ENCODE data around the gene PTPRT. TPM values are rescaled to one million over a fixed set of nuclear protein-coding genes. Genes with fewer than 3 reads are reported as not detected.

PTPRT gene
- total RNA-seq, 1 experiment from 2014 or later = not detected

- H3K9me3 ChIP-seq (ENCODE audit: low read length) = peaks cover 15% of the 10 kb centered on the region
- H3K79me2 ChIP-seq (ENCODE audit: low read length) = no peaks in the 10 kb centered on the region
- no peaks in the 10 kb centered on the region for H3K36me3 ChIP-seq (ENCODE audit: low read depth, low read length)
- H3K9me2 ChIP-seq (replicated peaks; ENCODE audit: low read length) = no peaks in the 10 kb centered on the region
- ChIA-PET POLR2A (ENCODE audit: unreplicated experiment) (no interaction called here), CTCF (no interaction called here)
- TF ChIP-seq CTCF (conservative IDR thresholded peaks at IDR 0.05; ENCODE audit: low read depth, low read length) (no peak), EZH2phosphoT487 (IDR thresholded peaks at IDR 0.05; ENCODE audit: borderline replicate concordance, low read length) (no peak), EZH2 (IDR thresholded peaks at IDR 0.05; ENCODE audit: low read length, unreplicated experiment) (no peak)
- no peak overlapping the region for H3K27ac ChIP-seq (ENCODE audit: low read length)
- no peaks in the 10 kb centered on the region for H3K4me1 ChIP-seq (ENCODE audit: insufficient read depth, low read length)
- no peak overlapping the region for H3K4me3 ChIP-seq (ENCODE audit: low read length)
- no peak for DNase-seq
- H3K9ac ChIP-seq (ENCODE audit: low read length) = no peak overlapping the region
- no peaks in the 10 kb centered on the region for H4K20me1 ChIP-seq (ENCODE audit: low read length)
- no peak overlapping the region for H3K4me2 ChIP-seq (ENCODE audit: low read length)
- H3K27me3 ChIP-seq (ENCODE audit: low read length) = no peaks in the 10 kb centered on the region
- intact Hi-C loops (cut with micrococcal nuclease) = no loop called here
- no peaks in the 10 kb centered on the region for H3F3A ChIP-seq (ENCODE audit: low read length, unreplicated experiment)
- BruUV-seq (replicated peaks) = no TSS peak
- no peak for ATAC-seq
- H2AFZ ChIP-seq (ENCODE audit: low read length) = no peak overlapping the region
Observed at GRCh38 chr20:42267793-42268384, 921.8 kb downstream of the PTPRT start.

GRCh38 chr20:42261766-42262270 is 927.9 kb downstream of the PTPRT start:
- no peaks in the 10 kb centered on the region for H3K79me2 ChIP-seq (ENCODE audit: low read length)
- ChIA-PET POLR2A (ENCODE audit: unreplicated experiment) (no interaction called here), CTCF (no interaction called here)
- no peak overlapping the region for H2AFZ ChIP-seq (ENCODE audit: low read length)
- H3K27me3 ChIP-seq (ENCODE audit: low read length) = no peaks in the 10 kb centered on the region
- H3K9me2 ChIP-seq (replicated peaks; ENCODE audit: low read length) = no peaks in the 10 kb centered on the region
- intact Hi-C loops (cut with micrococcal nuclease) = no loop called here
- H3K36me3 ChIP-seq (ENCODE audit: low read depth, low read length) = no peaks in the 10 kb centered on the region
- ATAC-seq (no peak), DNase-seq (no peak)
- no peak overlapping the region for H3K9ac ChIP-seq (ENCODE audit: low read length)
- H4K20me1 ChIP-seq (ENCODE audit: low read length) = no peaks in the 10 kb centered on the region
- TF ChIP-seq CTCF (conservative IDR thresholded peaks at IDR 0.05; ENCODE audit: low read depth, low read length) = no peak
- TF ChIP-seq EZH2phosphoT487 (IDR thresholded peaks at IDR 0.05; ENCODE audit: borderline replicate concordance, low read length) = no peak
- TF ChIP-seq EZH2 (IDR thresholded peaks at IDR 0.05; ENCODE audit: low read length, unreplicated experiment) = no peak
- BruUV-seq (replicated peaks) = no TSS peak
- no peak overlapping the region for H3K27ac ChIP-seq (ENCODE audit: low read length)
- no peak overlapping the region for H3K4me3 ChIP-seq (ENCODE audit: low read length)
- no peaks in the 10 kb centered on the region for H3K4me1 ChIP-seq (ENCODE audit: insufficient read depth, low read length)
- no peaks in the 10 kb centered on the region for H3F3A ChIP-seq (ENCODE audit: low read length, unreplicated experiment)
- H3K9me3 ChIP-seq (ENCODE audit: low read length) = peaks cover 11% of the 10 kb centered on the region
- no peak overlapping the region for H3K4me2 ChIP-seq (ENCODE audit: low read length)

- no peaks in the 10 kb centered on the region for H3K79me2 ChIP-seq (ENCODE audit: low read length)
- no peaks in the 10 kb centered on the region for H3K36me3 ChIP-seq (ENCODE audit: low read depth, low read length)
- H3K4me2 ChIP-seq (ENCODE audit: low read length) = no peak overlapping the region
- intact Hi-C loops (cut with micrococcal nuclease) = no loop called here
- H3K27me3 ChIP-seq (ENCODE audit: low read length) = no peaks in the 10 kb centered on the region
- CTCF ChIA-PET = no interaction called here
- no peak overlapping the region for H3K4me3 ChIP-seq (ENCODE audit: low read length)
- no peaks in the 10 kb centered on the region for H3K4me1 ChIP-seq (ENCODE audit: insufficient read depth, low read length)
- no peaks in the 10 kb centered on the region for H4K20me1 ChIP-seq (ENCODE audit: low read length)
- BruUV-seq (replicated peaks) = no TSS peak
- no peaks in the 10 kb centered on the region for H3F3A ChIP-seq (ENCODE audit: low read length, unreplicated experiment)
- POLR2A ChIA-PET (ENCODE audit: unreplicated experiment) = no interaction called here
- no peak overlapping the region for H2AFZ ChIP-seq (ENCODE audit: low read length)
- H3K9ac ChIP-seq (ENCODE audit: low read length) = no peak overlapping the region
- DNase-seq = no peak
- no peaks in the 10 kb centered on the region for H3K9me2 ChIP-seq (replicated peaks; ENCODE audit: low read length)
- no peak overlapping the region for H3K27ac ChIP-seq (ENCODE audit: low read length)
- TF ChIP-seq EZH2phosphoT487 (IDR thresholded peaks at IDR 0.05; ENCODE audit: borderline replicate concordance, low read length) (no peak), EZH2 (IDR thresholded peaks at IDR 0.05; ENCODE audit: low read length, unreplicated experiment) (no peak), CTCF (conservative IDR thresholded peaks at IDR 0.05; ENCODE audit: low read depth, low read length) (no peak)
- ATAC-seq = no peak
- peaks cover 16% of the 10 kb centered on the region for H3K9me3 ChIP-seq (ENCODE audit: low read length)
Observed at GRCh38 chr20:42260184-42260583, 929.5 kb downstream of the PTPRT start.

All from PC-3 (cell line).